Measurements from ENCODE around the gene DBH.

DNA sequence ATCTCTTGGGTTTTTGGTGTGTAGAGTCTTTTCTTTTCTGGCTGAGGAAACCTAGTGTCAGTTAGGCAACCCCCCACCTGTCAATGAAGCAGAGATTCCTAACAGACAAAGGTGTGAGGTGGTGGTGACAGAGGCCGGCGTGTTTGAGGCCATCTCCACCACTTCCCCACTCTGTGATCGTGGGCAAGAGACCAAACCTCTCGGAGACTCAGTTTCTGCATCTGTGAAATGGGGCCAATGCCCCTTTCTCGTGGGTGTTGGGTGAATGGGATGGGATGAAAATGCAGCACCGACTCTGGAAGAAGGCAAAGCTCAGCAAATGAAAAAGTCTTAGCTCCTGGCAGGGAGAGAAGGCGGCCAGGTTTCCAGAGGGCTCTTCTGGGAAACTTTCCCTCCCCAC is 27.8 kb upstream of the DBH start:
- no peak for TF ChIP-seq CTCF (optimal IDR thresholded peaks at IDR 0.05 in 1 of 3, IDR thresholded peaks at IDR 0.05 in 1 of 3, conservative IDR thresholded peaks at IDR 0.05 in 1 of 3; ENCODE audit: extremely low read depth in 1 of 3, insufficient read depth in 2 of 3, low read length in 3 of 3)
- no peak for TF ChIP-seq EZH2 (IDR thresholded peaks at IDR 0.05; ENCODE audit: low read length)

Data from keratinocyte (primary cell).